ENCODE results near the gene TPP2.

The TPP2 gene

DNA sequence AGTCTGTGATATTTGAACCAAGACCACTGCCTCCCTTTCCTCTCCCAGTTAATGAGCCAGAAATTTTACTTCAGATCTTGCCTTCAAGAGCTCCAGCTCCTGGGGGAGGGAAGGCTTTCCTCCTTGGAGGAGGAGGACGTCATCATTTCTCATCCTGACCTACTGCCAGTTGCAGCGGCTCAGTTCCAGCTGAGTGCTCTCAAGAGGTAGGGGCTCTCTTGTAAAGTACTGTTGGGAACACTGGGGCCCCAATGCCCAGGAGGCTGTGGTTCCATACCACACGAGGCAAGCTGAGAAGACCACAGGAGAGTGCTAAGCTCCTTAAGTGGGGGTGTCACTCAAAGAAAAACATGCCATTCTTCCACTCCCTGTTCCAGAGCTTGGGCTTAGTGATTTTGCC, 61.9 kb downstream of the TPP2 start:
- no peak for DNase-seq

DNA sequence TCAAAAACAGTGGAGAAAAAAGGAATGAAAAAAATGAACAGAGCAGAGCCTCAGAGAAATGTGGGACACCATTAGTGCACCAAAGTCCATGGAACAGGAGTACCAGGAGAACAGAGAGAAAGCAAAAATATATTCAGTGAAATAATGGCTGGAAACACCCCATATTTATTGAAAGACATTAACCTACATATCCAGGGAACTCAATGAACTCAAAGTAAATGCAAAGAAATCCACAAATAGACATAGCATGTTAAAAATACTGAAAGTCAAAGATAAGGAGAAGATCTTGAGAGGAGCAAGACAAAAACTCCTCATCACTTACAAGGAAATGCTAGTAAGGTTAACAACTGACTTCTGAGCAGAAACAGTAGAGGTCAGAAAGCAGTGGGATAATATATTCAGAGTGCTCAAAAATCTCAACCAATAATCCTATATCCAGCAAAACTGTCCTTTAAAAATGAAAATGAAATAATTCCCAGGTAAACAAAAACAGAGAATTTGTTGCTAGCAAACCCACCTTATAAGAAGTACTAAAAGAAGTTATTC, 62.5 kb downstream of the TPP2 start:
- no peak for DNase-seq

DNA sequence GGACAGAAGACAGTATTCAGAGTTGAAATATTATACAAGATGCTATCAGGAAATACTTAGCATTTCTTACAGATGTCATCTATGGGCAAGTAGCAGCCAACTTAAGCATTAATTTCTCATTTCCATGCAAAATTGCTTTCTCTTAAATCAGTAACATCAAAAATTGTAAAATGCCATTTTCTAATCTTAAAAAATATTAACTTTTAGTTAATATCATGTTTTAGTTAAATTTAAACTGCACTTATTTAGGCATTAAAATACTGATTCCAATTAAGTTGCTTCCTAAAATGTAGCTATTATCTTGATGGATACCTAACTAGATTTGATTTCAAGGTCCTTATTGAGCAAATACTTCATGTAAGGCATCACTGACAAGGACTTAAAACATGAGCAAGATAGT, 70.2 kb downstream of the TPP2 start:
- no peak for DNase-seq

DNA sequence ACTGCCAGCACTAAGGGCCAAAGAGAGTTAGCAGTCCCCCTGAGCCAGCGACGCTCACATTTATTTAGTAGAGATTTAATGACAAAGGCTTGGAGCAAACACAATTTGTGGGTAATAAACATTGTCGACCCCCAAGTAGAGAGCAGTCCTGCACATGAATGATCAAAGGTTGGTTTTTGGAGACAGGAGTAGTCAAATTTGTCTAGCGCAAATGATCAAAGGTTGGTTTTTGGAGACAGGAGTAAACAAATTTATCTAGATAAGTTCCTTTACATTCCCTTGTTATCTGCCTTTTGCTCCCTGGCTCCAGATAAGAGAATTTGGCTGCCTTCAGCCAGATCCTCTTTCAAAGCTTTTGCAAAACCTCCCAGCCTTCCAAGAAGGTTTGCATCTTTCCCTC, 71.1 kb downstream of the TPP2 start:
- DNase-seq, result no peak

DNA sequence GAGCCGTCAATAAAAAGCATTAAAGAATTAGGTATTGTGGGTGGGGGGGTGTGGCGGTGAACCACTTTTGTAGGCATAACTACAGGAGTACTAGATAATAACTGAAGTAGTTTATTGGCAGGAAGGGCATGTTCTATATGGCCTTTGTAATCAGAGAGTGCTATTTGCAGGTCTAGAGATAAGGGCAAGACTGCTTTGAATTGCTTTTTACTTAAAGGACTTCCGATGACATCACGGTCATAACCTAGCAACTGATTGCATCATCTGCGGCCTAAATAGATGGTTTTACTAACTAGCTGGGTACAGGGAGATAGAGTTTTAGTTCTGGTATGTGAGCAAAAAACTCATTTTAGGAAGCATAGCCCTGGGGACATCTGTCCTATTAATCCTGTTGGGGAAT, 73.3 kb downstream of the TPP2 start:
- DNase-seq, result no peak

DNA sequence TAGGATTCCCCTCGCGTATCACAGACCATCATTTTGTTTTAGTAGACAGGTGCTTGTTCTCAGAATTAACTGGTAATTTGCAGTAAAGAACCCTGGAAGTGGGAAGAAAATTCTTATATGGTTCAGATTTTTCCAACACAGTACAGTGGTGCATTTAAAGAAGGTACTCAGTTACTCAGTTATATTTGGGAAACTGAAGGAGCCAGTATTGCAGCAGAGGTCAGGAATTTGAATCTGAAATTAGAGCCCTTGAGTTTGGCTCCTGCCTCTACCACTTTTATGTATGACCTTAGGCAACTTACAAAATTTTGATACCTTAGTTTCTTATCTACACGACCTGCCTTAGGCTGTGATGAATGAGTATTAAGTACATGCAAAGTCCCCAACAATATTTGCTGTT, 78.3 kb downstream of the TPP2 start:
- no peak for DNase-seq

DNA sequence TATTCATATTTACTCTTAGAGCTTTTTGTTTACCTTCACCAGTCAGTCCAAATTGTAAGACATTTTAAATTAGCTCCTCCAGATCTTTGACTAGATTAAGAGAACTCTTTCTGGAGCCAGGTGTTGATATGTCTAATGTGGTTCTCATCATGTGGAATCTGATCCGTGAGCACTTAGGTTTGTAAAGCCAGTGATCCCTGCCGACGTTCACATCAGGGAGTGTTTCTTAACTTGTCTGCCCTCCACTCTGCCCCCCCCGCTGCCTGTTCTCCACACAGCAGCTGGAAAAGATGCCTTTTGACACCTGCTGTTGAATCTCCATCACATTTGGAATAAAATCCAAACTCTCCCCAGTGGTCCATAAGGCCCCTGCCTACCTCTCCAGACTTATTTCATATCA, 80.3 kb downstream of the TPP2 start:
- DNase-seq, result no peak

DNA sequence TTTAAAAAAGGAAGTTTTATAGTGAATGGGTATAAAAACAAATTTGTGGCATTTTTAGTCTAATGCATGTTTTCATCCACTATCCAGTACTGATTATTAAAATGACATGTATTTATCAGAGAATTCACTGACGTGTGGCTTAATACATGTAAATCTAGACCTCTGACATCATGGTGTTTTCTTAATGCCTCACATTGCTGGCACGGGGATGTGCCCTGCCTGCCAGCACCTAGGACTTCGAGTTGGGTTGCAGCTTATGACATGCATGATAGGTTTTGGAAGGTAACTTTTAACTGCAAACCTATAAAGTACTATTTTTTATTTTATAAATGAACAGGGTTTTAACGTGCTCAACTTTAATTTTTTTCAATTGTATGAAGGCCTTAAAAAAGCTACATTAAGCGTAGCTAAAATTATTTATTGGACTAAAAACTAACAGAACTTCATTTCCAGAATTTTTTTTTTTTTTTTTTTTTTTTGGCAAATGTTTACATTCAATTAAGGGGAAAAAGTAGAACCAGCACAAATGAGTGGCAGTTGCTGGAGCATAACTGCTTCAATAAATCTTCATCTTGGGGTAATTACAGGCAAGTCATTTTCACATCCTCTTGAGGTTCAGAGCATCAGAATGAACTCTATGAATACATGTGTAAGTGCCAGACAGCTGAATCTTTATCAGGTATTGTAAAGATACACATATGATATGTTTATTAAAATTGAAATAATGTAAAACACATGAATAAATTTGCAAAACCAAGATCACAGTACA, 81.7 kb downstream of the TPP2 start:
- no peak for DNase-seq

DNA sequence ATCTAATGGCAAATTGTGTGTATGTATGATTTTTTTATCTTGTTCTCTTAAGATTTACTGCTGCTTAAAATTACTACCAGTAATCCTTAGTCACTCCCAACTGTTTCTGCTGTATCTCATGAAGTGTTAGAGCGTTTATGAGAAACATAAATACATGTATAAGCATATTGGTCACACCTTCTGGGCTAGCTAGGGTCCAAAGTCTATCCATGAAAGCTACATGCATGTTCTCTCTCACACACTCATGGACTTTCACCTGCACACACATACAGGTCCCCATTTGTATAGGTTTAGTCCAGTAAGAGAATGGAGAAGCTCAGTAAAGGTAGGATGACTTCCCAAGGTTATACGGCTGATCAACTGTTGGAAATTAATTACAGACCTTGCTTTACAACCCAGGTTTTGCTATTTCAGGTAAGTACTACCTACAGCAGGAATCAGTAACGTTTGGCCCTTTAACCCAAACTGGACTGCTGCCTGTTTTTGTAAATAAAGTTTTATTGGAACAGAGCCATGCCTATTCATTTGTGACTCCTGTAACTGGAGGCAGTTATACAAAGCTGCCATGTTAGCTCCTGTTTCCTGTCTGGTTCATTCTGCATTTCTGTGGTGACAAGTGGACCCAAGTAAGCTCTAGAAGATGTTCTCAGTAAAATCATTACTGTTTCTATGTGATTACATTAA, 82.8 kb downstream of the TPP2 start:
- no peak for DNase-seq

DNA sequence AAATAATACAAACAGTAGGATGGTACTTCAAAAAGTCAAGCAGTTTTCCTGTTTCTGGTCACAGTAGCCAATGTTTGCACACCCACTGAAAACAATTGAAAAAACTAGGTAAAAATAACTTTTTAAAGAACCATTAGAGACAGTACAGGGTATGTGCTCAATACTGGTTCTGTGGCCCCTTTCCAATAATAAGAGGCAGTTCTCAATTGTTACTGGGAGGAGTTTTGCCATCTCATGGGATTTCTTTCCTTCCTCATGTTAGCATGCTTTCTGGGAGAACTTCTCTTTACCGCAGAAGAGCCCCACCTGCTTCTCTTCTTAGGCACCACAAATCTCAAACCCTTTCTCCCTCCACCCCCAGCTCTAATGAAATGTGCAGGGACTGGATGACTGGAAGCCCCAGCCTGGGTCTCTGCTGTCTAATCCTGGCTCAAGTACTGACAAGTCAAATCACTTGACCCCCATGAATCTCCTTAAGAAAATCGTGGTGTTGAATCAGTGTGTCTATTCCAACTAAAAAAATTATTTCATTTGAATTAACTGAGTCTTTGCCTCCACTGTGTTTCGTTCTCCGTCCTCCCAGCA, 83.4 kb downstream of the TPP2 start:
- DNase-seq, result no peak

DNA sequence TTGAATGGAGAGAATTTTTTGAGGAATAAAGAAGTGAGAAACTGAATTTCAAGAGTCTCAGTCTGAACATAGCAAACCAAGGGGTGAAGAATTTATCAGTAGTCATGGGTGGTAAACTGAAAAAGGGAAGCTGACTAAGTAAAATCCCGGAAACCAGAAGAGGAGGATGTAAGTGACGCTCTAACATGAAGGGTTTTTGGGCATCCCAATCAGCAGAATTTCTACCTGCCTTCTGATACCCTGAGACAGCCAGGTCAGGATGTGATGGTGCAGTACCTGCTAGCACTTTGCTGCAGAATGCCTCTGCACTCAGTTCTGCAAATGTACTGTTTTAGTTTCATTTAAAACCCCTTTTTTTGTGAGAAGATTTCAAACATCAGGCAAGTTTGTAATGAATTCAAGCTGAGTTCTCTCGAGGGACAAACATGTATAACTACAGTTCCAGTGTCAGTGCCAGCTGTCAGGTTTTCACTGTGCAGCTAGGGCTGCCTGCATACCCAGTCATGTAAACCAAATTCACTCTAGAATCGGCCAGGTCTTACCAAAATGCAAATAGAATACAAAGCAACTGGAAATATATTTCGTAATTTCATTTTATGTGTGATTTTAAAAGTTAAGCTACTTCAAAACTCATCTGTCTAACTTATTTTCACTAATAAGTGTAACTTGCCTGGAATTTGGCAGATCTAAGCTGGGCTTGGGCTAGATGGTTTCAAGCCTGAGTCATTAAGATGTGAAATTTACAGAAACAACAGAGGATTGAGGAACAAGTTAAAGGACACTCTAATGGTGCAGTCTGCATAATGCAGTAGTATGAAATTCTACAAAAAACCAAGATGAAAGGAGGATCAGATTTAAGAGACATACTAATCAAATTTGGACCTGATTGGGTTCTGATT, 84.3 kb downstream of the TPP2 start:
- peak; percentile 20 for DNase-seq

DNA sequence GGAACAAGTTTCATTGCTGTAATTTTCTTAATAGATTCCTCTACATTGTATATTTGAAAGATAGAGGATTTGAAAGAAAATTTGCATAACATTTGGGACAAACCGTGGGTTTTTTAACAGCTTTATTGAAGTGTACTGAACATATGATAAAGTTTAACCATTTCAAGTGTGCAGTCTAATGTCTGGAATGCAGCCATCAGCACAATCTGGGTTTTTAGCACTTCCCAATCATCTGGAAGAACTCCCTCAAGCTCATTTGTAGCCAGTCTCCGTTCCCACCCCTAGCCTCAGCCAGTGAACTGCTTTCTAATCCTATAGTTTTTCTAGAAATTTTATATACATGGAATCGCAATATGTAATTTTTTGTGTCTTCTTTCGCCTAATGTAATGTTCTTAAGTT, 85.4 kb downstream of the TPP2 start:
- DNase-seq, result no peak

DNA sequence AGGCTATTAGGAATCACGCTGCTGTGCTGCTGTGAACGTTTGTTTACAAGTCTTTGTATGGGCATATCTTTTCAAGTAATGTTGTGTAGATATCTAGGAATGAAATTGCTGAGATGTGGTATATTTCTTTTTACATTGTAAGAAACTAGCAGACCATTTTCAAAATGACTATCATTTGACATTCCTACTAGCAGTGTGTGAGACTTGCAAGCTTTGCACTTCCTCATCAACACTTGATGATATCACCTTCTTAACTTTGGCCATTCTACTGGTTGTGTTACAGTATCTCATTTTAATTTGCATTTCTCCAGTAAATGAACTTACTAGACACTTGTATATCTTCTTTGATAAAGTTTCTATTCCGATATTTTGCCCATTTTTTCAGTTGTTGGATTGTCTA, 85.9 kb downstream of the TPP2 start:
- DNase-seq, result no peak

DNA sequence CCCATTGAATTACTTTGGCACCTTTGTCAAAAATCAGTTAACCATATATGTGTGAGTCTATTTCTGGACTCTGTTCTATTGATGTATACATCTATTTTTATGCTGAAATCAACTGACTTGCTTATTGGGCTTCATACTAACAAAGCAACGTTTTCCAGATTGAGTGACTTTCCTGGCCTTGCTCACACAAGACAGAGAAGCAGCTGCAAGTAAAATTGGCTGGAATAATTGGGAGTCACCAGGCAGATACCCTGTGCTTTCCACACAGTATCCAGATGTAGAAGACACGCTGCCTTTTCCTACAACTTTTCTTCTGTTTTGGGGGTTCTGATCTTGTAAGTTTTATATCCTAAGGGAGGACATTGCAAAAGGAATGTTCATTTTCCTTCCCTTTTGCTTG, 86.9 kb downstream of the TPP2 start:
- DNase-seq, result no peak

DNA sequence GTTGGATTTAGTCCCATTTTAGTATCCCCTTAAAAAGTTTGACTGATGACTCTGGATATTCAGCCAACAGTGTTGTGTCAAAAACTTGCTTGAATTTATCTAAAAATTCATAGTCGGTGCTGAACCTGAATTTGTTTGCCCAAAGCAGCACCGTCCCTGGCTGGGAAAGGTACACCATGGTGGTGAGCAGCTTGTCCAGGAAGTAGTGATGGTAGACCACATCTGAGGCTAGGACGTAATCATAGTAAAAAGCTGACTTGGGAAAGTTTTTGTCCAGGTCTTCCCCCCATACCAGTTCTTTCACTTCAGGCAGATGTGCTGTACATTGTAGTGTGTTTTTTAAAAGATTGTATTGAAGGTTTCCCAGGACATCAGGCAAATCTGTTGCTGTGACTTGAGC, 89.2 kb downstream of the TPP2 start:
- no peak for DNase-seq

DNA sequence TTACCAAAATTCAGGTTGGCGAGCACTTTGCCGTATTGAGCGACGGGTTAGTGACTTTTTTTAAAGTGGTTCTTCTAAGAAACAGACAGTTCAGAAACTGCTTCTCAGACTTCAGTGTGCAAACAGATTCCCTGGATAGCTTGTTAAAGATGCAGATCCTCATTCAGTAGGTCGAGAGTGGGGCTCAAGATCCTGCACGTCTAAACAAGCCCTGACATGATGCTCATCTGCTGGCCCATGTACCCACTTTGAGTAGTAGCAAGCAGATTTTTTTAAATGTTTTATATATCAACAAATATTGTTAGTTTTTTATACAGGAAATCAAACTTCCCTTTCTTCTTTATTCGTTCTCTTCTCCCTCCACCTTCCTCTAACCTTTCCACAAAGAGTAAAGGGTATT, 90.7 kb downstream of the TPP2 start:
- no peak for DNase-seq

DNA sequence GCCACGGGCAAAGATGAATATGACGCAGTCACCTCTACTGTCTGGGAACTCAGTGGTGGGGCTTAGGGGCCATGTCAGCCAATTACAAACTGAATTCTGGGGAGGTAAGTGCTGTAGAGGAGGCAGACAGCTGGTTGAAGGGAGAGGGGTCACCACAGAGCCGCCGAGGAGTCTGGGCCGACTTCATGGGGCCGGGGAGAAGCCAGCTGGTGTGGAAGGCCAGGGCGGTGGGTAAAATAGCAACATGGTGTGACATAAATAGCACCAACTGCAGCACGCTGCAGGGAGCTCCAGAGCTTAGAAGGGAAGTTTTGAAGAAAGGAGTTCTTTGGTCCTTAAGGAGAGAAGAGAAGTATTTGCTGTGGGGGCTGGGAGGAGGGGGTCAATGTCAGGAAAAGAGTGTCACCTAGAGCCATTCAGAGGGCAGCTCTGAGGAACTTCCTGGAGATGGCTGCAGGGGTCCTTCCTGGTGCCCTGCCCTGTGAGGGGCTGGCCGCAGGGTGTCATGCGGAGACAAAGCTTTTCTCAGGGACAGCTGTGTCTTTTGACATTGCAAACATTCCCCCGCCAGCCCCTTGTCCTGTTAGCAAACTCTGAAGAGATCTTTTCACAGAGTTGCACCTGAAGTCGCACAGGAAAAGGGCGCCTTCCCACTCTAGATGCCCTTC, 91.7 kb downstream of the TPP2 start:
- DNase-seq, result no peak

DNA sequence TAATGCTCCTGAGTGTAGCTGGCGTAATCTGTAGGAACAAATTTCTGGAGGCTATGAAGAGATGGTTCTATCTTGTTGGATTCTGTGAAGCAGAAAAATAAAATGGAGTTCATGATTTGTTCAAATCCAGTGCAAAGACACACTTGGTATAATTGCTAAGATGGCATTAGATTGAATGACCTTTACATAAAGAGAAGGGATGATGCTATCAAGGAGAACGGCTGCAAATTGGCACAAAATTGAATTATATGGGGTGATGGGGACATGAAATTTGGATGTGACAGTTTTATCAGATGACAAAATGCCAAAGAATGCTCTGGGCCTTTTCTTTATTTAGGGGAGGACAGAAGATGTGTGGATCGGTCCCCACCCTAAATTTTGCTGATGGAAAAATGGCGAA, 94.1 kb downstream of the TPP2 start:
- no peak for DNase-seq

DNA sequence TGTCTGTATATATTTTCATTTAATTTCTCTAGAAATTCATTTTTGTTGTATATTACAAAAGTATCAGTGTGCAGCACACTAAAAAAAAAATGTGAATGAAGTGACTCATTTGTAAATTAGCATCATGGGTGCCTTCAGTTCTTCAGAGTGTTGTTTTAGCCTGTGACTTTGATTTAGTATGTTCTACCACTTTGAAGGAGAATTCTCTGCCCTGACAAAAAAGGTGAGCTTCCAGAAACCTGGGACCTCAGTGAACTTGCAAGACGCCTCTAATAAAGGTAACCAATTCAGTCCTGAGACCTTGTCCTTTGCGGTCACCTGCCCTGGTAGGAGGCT, 95.7 kb downstream of the TPP2 start:
- DNase-seq, result no peak

DNA sequence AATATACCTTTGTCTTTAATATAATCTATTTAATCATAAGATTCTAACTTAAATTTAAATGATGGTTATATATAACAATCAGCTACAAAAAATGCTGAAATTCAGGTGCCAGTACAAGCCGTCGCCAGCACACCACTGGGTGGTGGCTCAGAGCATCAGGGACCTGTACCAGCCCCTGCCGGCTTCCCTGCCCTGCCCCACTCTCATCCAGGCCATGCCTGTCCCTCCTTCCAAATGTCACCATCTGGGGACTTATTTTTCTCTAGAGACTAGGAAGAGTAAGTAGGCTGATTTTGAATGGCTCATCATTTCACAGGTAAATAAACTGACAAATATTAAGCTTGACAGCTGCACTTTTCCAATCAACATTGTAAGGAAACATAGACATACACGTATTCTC, 96.5 kb downstream of the TPP2 start:
- DNase-seq, result no peak

DNA sequence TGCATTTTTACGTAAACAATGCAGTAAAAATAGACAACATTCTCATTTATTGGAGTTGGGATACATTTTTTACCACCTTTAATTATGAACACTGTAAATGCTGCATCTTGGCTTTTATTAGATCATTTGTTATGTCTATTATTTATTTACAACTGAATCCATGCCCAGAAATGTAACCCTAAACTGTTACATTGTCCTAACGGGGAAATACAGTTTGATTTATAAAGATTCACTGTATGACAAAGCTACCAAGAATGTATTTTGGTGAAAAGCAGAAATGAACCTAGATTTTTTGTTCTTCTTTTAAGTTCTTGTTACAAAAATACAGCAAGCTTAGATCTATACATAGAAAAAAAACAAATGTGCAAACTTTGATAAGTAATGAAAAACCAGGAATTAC, 97.0 kb downstream of the TPP2 start:
- peak; percentile 29 for DNase-seq

DNA sequence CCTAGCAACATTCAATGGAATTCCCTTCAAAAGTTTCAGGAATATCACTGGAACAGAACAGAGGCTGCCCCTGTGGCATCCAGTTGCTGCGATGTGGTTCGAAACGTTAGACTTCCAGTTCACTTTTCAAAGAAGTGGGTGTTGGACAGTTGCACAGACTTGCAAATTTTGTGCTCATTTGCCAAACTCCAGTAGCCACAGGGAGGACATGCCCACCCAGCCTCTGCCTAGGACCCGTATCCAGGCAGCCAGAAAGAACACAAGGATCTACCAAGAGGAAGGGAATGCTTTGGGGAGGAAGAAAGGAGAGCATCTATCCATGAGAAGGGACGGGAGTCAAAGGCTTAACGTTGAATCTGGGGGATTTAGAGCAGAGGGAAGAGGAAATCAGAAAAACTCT, 98.2 kb downstream of the TPP2 start, which contains the start of gene METTL21C:
TSS of gene METTL21C (minus strand) at position 108 of the 400 bp plus-strand sequence. CDS start 546 bp downstream, outside the sequence.
- no peak for DNase-seq

DNA sequence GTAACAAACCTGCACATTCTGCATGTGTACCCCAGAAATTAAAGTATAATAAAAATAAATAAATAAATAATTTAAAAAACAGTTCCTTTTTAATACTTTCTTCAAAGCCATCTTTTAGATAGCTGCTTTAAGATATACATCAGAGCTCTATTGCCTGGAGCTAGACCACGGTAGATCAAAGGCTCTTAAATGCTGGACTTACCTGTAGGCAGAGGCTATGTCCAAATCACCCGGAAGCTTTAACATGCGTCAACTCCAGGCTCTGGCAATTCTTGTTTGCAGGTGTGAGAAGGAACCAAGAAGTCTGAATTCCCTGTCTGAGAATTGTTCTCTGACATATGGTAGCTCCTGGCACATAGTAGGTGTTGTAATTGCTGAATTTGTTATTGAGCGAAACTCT, 99.7 kb downstream of the TPP2 start:
- DNase-seq, result no peak

Data from fibroblast of skin of right quadriceps (primary cell).